ENCODE measurements around the gene CHP1. TPM values are rescaled to one million over a fixed set of nuclear protein-coding genes. Genes with fewer than 3 reads are reported as not detected.

Gene CHP1
- total RNA-seq, 1 experiment from 2014 or later, result 97.7 TPM

DNA sequence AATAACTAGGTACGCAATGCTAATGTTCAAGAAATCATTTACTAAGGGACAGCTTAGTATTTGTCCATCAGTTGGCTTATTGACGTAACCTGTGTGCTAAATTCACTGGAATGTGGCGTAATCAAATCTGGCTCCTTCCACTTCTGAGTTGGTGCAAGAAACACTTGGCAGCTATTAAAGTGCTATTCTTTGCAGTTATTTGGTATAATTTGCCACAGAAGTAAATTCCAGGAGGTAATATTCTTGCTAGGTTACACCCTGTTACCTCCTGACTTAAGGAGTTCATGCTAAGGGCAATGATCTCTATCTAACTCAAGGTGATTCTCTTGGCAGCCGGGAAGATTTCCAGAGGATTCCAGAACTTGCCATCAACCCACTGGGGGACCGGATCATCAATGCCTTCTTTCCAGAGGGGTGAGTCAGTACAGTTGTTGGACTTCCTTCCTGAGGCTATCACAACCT lies 25.5 kb downstream of the CHP1 start:
- Histone ChIP-seq H4K20me1 (ENCODE audit: control insufficient read depth, insufficient read depth, insufficient read length) (no peaks in the 10 kb centered on the region), H2BK5ac (ENCODE audit: insufficient read length, low read length) (no peak overlapping the region), H2AK5ac (ENCODE audit: insufficient read length, low read length) (no peak overlapping the region), H2BK15ac (ENCODE audit: low read depth, low read length) (no peak overlapping the region), H3K4ac (ENCODE audit: low read depth, low read length) (no peak overlapping the region), H3K23me2 (ENCODE audit: insufficient read length, low read depth, low read length, poor library complexity, severe bottlenecking) (no peaks in the 10 kb centered on the region), H3K14ac (ENCODE audit: insufficient read depth, low read length) (no peak overlapping the region), H3K23ac (ENCODE audit: insufficient read length, low read depth, low read length) (no peak overlapping the region), H2BK12ac (ENCODE audit: insufficient read length, low read depth, low read length) (no peak overlapping the region), H4K8ac (replicated peaks; ENCODE audit: insufficient read length, low read depth, low read length) (no peak overlapping the region), H3T11ph (ENCODE audit: low read length) (no peak overlapping the region), H3K79me2 (ENCODE audit: insufficient read depth, low read length) (no peaks in the 10 kb centered on the region), H3K4me1 (ENCODE audit: insufficient read depth, low read length) (no peaks in the 10 kb centered on the region), H3K9me3 (ENCODE audit: control insufficient read depth, low read depth, low read length) (no peaks in the 10 kb centered on the region), H3K56ac (ENCODE audit: insufficient read length, low read depth, low read length) (no peak overlapping the region), H3K4me2 (ENCODE audit: insufficient read depth, insufficient read length, low read length) (no peak overlapping the region), H4K91ac (ENCODE audit: insufficient read length, low read depth, low read length) (no peak overlapping the region), H3K27me3 (ENCODE audit: insufficient read depth, low read length) (no peaks in the 10 kb centered on the region), H3K27ac (ENCODE audit: insufficient read length, low read depth, low read length) (no peak overlapping the region), H3K9ac (ENCODE audit: extremely low read depth, insufficient read length, low read length) (no peak overlapping the region), H2BK20ac (ENCODE audit: low read depth, low read length, poor library complexity, severe bottlenecking) (no peak overlapping the region), H3K18ac (ENCODE audit: insufficient read length, low read depth, low read length) (no peak overlapping the region), H2AFZ (ENCODE audit: low read length) (no peak overlapping the region), H2BK120ac (ENCODE audit: low read depth, low read length, poor library complexity, severe bottlenecking) (no peak overlapping the region), H4K5ac (ENCODE audit: insufficient read length, low read depth, low read length) (no peak overlapping the region), H3K79me1 (ENCODE audit: insufficient read depth, low read depth, low read length, poor library complexity, severe bottlenecking) (no peaks in the 10 kb centered on the region)
- no CpG with 5 or more reads among the region's 5 CpGs for WGBS (ENCODE audit: extremely low coverage, insufficient read length, low lambda C conversion rate)
- Mint-ChIP-seq H3K27me3 (ENCODE audit: low read depth) (no peaks in the 10 kb centered on the region), H3K27ac (no peak overlapping the region), H3K36me3 (ENCODE audit: insufficient read depth in 1 of 3, low read depth in 3 of 3) (peaks cover 6 to 20% (median 14%) of the 10 kb centered on the region in 3 experiments; a peak in 6 of 7 replicates), H3K4me1 (peaks cover 0 to 2% of the 10 kb centered on the region in 2 experiments; a peak in 1 of 4 replicates), H3K4me3 (no peak overlapping the region), H3K9me3 (no peaks in the 10 kb centered on the region)
- no peak for DNase-seq
- TF ChIP-seq, protein P1, sequence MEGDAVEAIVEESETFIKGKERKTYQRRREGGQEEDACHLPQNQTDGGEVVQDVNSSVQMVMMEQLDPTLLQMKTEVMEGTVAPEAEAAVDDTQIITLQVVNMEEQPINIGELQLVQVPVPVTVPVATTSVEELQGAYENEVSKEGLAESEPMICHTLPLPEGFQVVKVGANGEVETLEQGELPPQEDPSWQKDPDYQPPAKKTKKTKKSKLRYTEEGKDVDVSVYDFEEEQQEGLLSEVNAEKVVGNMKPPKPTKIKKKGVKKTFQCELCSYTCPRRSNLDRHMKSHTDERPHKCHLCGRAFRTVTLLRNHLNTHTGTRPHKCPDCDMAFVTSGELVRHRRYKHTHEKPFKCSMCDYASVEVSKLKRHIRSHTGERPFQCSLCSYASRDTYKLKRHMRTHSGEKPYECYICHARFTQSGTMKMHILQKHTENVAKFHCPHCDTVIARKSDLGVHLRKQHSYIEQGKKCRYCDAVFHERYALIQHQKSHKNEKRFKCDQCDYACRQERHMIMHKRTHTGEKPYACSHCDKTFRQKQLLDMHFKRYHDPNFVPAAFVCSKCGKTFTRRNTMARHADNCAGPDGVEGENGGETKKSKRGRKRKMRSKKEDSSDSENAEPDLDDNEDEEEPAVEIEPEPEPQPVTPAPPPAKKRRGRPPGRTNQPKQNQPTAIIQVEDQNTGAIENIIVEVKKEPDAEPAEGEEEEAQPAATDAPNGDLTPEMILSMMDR (conservative IDR thresholded peaks at IDR 0.05), result no peak
